B cell (primary cell): ENCODE results near the gene GLIS1. TPM values are rescaled to one million over a fixed set of nuclear protein-coding genes. Genes with fewer than 3 reads are reported as not detected.

Source experiments
- ATAC-seq: fragments of 200-7000 bp; cut with Tn5 transposase; one replicate; pipeline ENCODE4 v1.10.0; 2021; ENCODE audit warnings: low read depth, mild to moderate bottlenecking, moderate number of reproducible peaks, moderate library complexity
- CTCF ChIA-PET: fragments of 350-600 bp; sonication (Branson Sonifier 250); formaldehyde crosslinking; loops from one replicate; lab custom pipeline; 2021; ENCODE audit warnings: antibody characterized with exemption, inconsistent platforms; lab: Charles Lee
- POLR2A ChIA-PET: fragments of 350-600 bp; sonication (Branson Sonifier 250); formaldehyde crosslinking; loops from one replicate; lab custom pipeline; 2021; ENCODE audit warnings: antibody characterized with exemption; lab: Charles Lee
- DNase-seq: peaks from one replicate; pipeline ENCODE4 v3.0.0; 2013
- H2AFZ ChIP-seq: 2 replicates; pipeline ENCODE4 v1.6.1; 2012; ENCODE audit warnings: mild to moderate bottlenecking, low read depth, low read length; ENCODE audit not compliant: insufficient read depth, poor library complexity, severe bottlenecking
- H3K27ac ChIP-seq, 2 donors: 1 replicate in 1 of 2; 2 replicates in 1 of 2; pipeline ENCODE4 v1.5.1; 2012 to 2013; ENCODE audit warnings: low read length in 2 of 2, mild to moderate bottlenecking in 2 of 2, moderate library complexity in 1 of 2
- H3K27me3 ChIP-seq, 4 experiments: fragments of 200-600 bp in 1 of 4; sonication (generic) in 1 of 4; replicated peaks in 1 of 4; 1 replicate in 2 of 4; 2 replicates in 2 of 4; pipeline versions ENCODE4 v1.6.1 to v1.7.0; 2013 to 2016; ENCODE audit warnings: low read length in 3 of 4, mild to moderate bottlenecking in 2 of 4, mixed read lengths in 1 of 4, moderate library complexity in 1 of 4; ENCODE audit not compliant: insufficient read depth in 4 of 4, control insufficient read depth in 3 of 4; ENCODE audit errors: control extremely low read depth in 1 of 4
- H3K36me3 ChIP-seq, 2 experiments: replicated peaks in 1 of 2; 1 replicate in 1 of 2; 2 replicates in 1 of 2; pipeline versions ENCODE4 v1.6.1 to v1.7.1; 2013; ENCODE audit warnings: low read length in 1 of 2; ENCODE audit not compliant: insufficient read depth in 2 of 2, control insufficient read depth in 1 of 2; ENCODE audit errors: control extremely low read depth in 1 of 2, extremely low read depth in 1 of 2
- H3K4me1 ChIP-seq, 2 donors: fragments of 200-600 bp in 1 of 2; sonication (generic) in 1 of 2; 1 replicate in 1 of 2; 2 replicates in 1 of 2; pipeline versions ENCODE4 v1.5.1 to v1.6.1; 2013 to 2017; ENCODE audit warnings: low read length in 2 of 2; ENCODE audit not compliant: control insufficient read depth in 2 of 2, insufficient read depth in 2 of 2
- H3K4me2 ChIP-seq: replicated peaks from 2 replicates; pipeline ENCODE3; 2012; ENCODE audit warnings: mild to moderate bottlenecking, low read depth, low read length; ENCODE audit not compliant: poor library complexity, severe bottlenecking
- H3K4me3 ChIP-seq, 5 experiments: fragments of 200-600 bp in 1 of 5; sonication (generic) in 1 of 5; 1 replicate in 3 of 5; 2 replicates in 2 of 5; pipeline versions ENCODE4 v1.5.1 to v1.7.0; 2011 to 2016; ENCODE audit warnings: low read length in 4 of 5, mild to moderate bottlenecking in 4 of 5, low read depth in 2 of 5, control low read depth in 1 of 5, moderate library complexity in 1 of 5; ENCODE audit not compliant: insufficient read depth in 1 of 5; ENCODE audit errors: control extremely low read depth in 1 of 5, extremely low read depth in 1 of 5
- H3K79me2 ChIP-seq: fragments of 200-600 bp; sonication (generic); one replicate; pipeline ENCODE4 v1.6.0; 2016; ENCODE audit warnings: low read length; ENCODE audit not compliant: control insufficient read depth, insufficient read depth
- H3K9ac ChIP-seq: fragments of 200-600 bp; sonication (generic); 2 replicates; pipeline ENCODE4 v1.6.1; 2017; ENCODE audit warnings: mild to moderate bottlenecking, low read length, moderate library complexity
- H3K9me3 ChIP-seq, 3 donors: one replicate each; pipeline versions ENCODE4 v1.6.1 to v1.7.1; 2013; ENCODE audit warnings: low read length in 2 of 3; ENCODE audit not compliant: control insufficient read depth in 2 of 3, insufficient read depth in 1 of 3; ENCODE audit errors: control extremely low read depth in 1 of 3
- H4K20me1 ChIP-seq: 2 replicates; pipeline ENCODE4 v1.6.0; 2012; ENCODE audit warnings: mild to moderate bottlenecking, low read length; ENCODE audit not compliant: insufficient read depth, control insufficient read depth, poor library complexity, severe bottlenecking
- H3K27ac Mint-ChIP-seq: one replicate; pipeline ENCODE4 v1.8.0; 2021; ENCODE audit warnings: mixed read lengths
- H3K27me3 Mint-ChIP-seq: one replicate; pipeline ENCODE4 v1.8.0; 2021; ENCODE audit warnings: mixed read lengths
- H3K4me1 Mint-ChIP-seq: one replicate; pipeline ENCODE4 v1.8.0; 2021; ENCODE audit warnings: mixed read lengths
- H3K4me3 Mint-ChIP-seq: one replicate; pipeline ENCODE4 v1.8.0; 2021; ENCODE audit warnings: mixed read lengths
- H3K9me3 Mint-ChIP-seq: one replicate; pipeline ENCODE4 v1.8.0; 2022; ENCODE audit warnings: mixed read lengths; ENCODE audit not compliant: insufficient read depth
- EZH2 ChIP-seq: IDR thresholded peaks from 2 replicates; pipeline ENCODE4 v1.6.1; 2012; ENCODE audit warnings: borderline replicate concordance, low read depth, mild to moderate bottlenecking, moderate library complexity, low read length; ENCODE audit not compliant: insufficient read depth, poor library complexity, severe bottlenecking
- WGBS: methylation state at CpG from one replicate; pipeline ENCODE4 v1.1.5; 2013; ENCODE audit warnings: missing lambda C conversion rate; ENCODE audit not compliant: insufficient coverage; 5-methylcytosine and 5-hydroxymethylcytosine counted together
- intact Hi-C: fragments of 100-400 bp; cut with micrococcal nuclease; formaldehyde crosslinking; loops from one replicate; pipeline ENCODE4 v1.10.0; 2022
- polyA plus RNA-seq: library from polyadenylated mRNA; depleted of rRNA; stranded (reverse); fragments of >200 nt; gene quantifications from 2 replicates; pipeline ENCODE4 v1.2.3, GENCODE V29; 2012
- total RNA-seq, 2 donors: library from RNA; stranded (reverse); fragments of 120-200 nt in 1 of 2; gene quantifications; 1 replicate in 1 of 2; 2 replicates in 1 of 2; pipeline versions ENCODE4 v1.2.3 to v1.2.4, GENCODE V29; 2013 to 2022
- TF ChIP-seq, protein P1 (sequence below): fragments of 200-600 bp; IDR thresholded peaks from one replicate; pipeline ENCODE4 v1.8.0; 2022; ENCODE audit warnings: antibody characterized with exemption, mild to moderate bottlenecking

Gene GLIS1
- total and polyA plus RNA-seq, 2 donors (not counting 1 experiment from before 2014, with no cell fraction given): not detected

DNA sequence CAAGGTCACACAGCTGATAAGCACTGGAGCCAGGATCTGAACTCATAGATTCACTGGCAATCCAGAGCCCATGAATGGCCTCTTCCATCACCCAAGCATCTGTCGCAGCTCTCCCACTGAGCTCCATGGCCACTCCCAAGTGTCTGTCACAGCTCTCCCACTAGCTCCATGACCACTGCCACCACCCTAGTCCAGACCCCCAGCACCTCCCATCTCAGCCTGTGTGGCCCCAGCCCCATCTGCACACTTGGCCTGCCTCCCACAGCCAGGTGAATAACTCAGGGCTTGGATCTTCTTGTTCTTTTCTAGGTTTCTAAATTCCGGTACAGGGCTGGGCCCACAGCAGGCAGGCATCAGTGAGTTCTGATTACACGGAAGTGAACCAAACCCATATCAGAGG, 76.0 kb downstream of the GLIS1 start:
- H3K4me3 Mint-ChIP-seq: no peak overlapping the region
- H3K79me2 ChIP-seq: no peaks in the 10 kb centered on the region
- H3K27ac Mint-ChIP-seq: no peak overlapping the region
- H3K9ac ChIP-seq: no peak overlapping the region
- ATAC-seq (no peak), DNase-seq (no peak)
- no peaks in the 10 kb centered on the region for H3K9me3 ChIP-seq
- no peaks in the 10 kb centered on the region for H3K4me1 Mint-ChIP-seq
- CTCF ChIA-PET: no interaction called here
- 100% methylated on average over 3 of the region's 3 CpGs for WGBS
- no peaks in the 10 kb centered on the region for H3K9me3 Mint-ChIP-seq
- POLR2A ChIA-PET: no interaction called here
- no peak overlapping the region for H3K4me3 ChIP-seq
- H4K20me1 ChIP-seq: no peaks in the 10 kb centered on the region
- peaks cover 4% of the 10 kb centered on the region for H3K27me3 Mint-ChIP-seq
- H2AFZ ChIP-seq: no peak overlapping the region
- H3K4me2 ChIP-seq: no peak overlapping the region
- H3K27me3 ChIP-seq: no peaks in the 10 kb centered on the region
- TF ChIP-seq, protein P1, sequence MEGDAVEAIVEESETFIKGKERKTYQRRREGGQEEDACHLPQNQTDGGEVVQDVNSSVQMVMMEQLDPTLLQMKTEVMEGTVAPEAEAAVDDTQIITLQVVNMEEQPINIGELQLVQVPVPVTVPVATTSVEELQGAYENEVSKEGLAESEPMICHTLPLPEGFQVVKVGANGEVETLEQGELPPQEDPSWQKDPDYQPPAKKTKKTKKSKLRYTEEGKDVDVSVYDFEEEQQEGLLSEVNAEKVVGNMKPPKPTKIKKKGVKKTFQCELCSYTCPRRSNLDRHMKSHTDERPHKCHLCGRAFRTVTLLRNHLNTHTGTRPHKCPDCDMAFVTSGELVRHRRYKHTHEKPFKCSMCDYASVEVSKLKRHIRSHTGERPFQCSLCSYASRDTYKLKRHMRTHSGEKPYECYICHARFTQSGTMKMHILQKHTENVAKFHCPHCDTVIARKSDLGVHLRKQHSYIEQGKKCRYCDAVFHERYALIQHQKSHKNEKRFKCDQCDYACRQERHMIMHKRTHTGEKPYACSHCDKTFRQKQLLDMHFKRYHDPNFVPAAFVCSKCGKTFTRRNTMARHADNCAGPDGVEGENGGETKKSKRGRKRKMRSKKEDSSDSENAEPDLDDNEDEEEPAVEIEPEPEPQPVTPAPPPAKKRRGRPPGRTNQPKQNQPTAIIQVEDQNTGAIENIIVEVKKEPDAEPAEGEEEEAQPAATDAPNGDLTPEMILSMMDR: no peak
- no peak for TF ChIP-seq EZH2
- no peaks in the 10 kb centered on the region for H3K36me3 ChIP-seq
- intact Hi-C loops: no loop called here
- H3K4me1 ChIP-seq: no peaks in the 10 kb centered on the region
- no peak overlapping the region for H3K27ac ChIP-seq

- 93% methylated on average over 7 of the region's 11 CpGs for WGBS
- Mint-ChIP-seq H3K4me1 (no peaks in the 10 kb centered on the region), H3K9me3 (no peaks in the 10 kb centered on the region), H3K27me3 (peaks cover 7% of the 10 kb centered on the region), H3K27ac (no peak overlapping the region), H3K4me3 (no peak overlapping the region)
- DNase-seq (no peak), ATAC-seq (no peak)
- TF ChIP-seq, protein P1: no peak
- no peak for TF ChIP-seq EZH2
- Histone ChIP-seq H3K9ac (no peak overlapping the region), H3K4me2 (no peak overlapping the region), H4K20me1 (no peaks in the 10 kb centered on the region), H3K27me3 (peaks cover 0 to 7% (median 0%) of the 10 kb centered on the region in 4 experiments), H3K4me1 (no peaks in the 10 kb centered on the region), H3K36me3 (no peaks in the 10 kb centered on the region), H2AFZ (no peak overlapping the region), H3K4me3 (no peak overlapping the region), H3K9me3 (no peaks in the 10 kb centered on the region), H3K79me2 (no peaks in the 10 kb centered on the region), H3K27ac (no peak overlapping the region)
- intact Hi-C loops: no loop called here
- POLR2A ChIA-PET: no interaction called here
- CTCF ChIA-PET: no interaction called here
Observed at GRCh38 chr1:53662169-53662568, 76.8 kb downstream of the GLIS1 start.
